Spleen (tissue), 13 donors: ENCODE measurements around the gene PATL1. TPM values are rescaled to one million over a fixed set of nuclear protein-coding genes. Genes with fewer than 3 reads are reported as not detected.
A peak's percentile ranks its signal among the peaks of the same experiment; 100 is the strongest.

Experiments
- DNase-seq: peaks from one replicate; pipeline ENCODE4 v3.0.0-alpha.2; 2020
- H3K27ac ChIP-seq, 8 donors: fragments of 200-600 bp; sonication (generic) in 7 of 8; 1 replicate in 4 of 8; 2 replicates in 4 of 8; pipeline versions ENCODE4 v1.5.0 to v1.8.0; 2016 to 2021; ENCODE audit warnings: inconsistent platforms in 4 of 8, mild to moderate bottlenecking in 4 of 8, moderate library complexity in 1 of 8
- H3K27me3 ChIP-seq, 7 donors: fragments of 200-600 bp; sonication (generic) in 6 of 7; replicated peaks in 1 of 7; 1 replicate in 4 of 7; 2 replicates in 3 of 7; pipeline versions ENCODE4 v1.5.0 to v1.8.0; 2016 to 2021; ENCODE audit warnings: inconsistent platforms in 3 of 7, mild to moderate bottlenecking in 1 of 7
- H3K36me3 ChIP-seq, 6 donors: fragments of 200-600 bp; sonication (generic) in 5 of 6; 1 replicate in 4 of 6; 2 replicates in 2 of 6; pipeline versions ENCODE4 v1.5.0 to v1.8.0; 2016 to 2021; ENCODE audit warnings: inconsistent platforms in 2 of 6
- H3K4me1 ChIP-seq, 6 donors: fragments of 200-600 bp; sonication (generic) in 5 of 6; 1 replicate in 3 of 6; 2 replicates in 3 of 6; pipeline versions ENCODE4 v1.5.0 to v1.8.0; 2016 to 2021; ENCODE audit warnings: inconsistent platforms in 3 of 6
- H3K4me3 ChIP-seq, 8 donors: fragments of 200-600 bp; sonication (generic) in 7 of 8; 1 replicate in 4 of 8; 2 replicates in 4 of 8; pipeline versions ENCODE4 v1.5.0 to v1.8.0; 2016 to 2021; ENCODE audit warnings: inconsistent platforms in 4 of 8, mild to moderate bottlenecking in 4 of 8, moderate library complexity in 2 of 8
- H3K9me3 ChIP-seq, 8 donors: fragments of 200-600 bp; sonication (generic) in 7 of 8; 1 replicate in 4 of 8; 2 replicates in 4 of 8; pipeline versions ENCODE4 v1.5.0 to v1.8.0; 2016 to 2021; ENCODE audit warnings: inconsistent platforms in 4 of 8
- CTCF ChIP-seq, 11 experiments: fragments of 200-600 bp in 7 of 11; fragments of 450-650 bp in 4 of 11; sonication (generic) in 4 of 11; IDR thresholded peaks in 8 of 11; conservative IDR thresholded peaks in 3 of 11; 1 replicate in 7 of 11; 2 replicates in 4 of 11; pipeline versions ENCODE4 v1.4.0 to v1.8.0; 2016 to 2021; ENCODE audit warnings: antibody characterized with exemption in 11 of 11, inconsistent platforms in 4 of 11, mild to moderate bottlenecking in 1 of 11
- POLR2A ChIP-seq, 3 donors: fragments of 450-650 bp; IDR thresholded peaks; one replicate each; pipeline ENCODE4 v1.5.1; 2017; ENCODE audit warnings: antibody characterized with exemption in 3 of 3, mild to moderate bottlenecking in 1 of 3
- POLR2AphosphoS5 ChIP-seq, 3 donors: sonication (generic); formaldehyde crosslinking; IDR thresholded peaks; one replicate each; pipeline ENCODE4 v1.5.1; 2017; ENCODE audit warnings: antibody characterized with exemption in 3 of 3
- WGBS, 5 donors: extraction: QIAGEN DNeasy Blood & Tissue Kit in 3 of 5; methylation state at CpG; one replicate each; pipeline versions ENCODE4 v1.1.5 to v1.1.7; 2013 to 2018; 5-methylcytosine and 5-hydroxymethylcytosine counted together
- intact Hi-C: fragments of 100-400 bp; cut with DNase I; formaldehyde crosslinking; loops from one replicate; pipeline ENCODE4 v1.15.0; 2023; ENCODE audit warnings: low total_unique reads
- long read RNA-seq, 2 donors: transcript quantifications; one replicate each; lab custom pipeline, GENCODE V29; 2026
- polyA plus RNA-seq, 3 donors: library from polyadenylated mRNA; stranded (reverse); fragments of 200-250 nt; gene quantifications; one replicate each; pipeline ENCODE4 v1.2.1, GENCODE V29; 2013
- total RNA-seq, 7 donors: library from RNA; depleted of rRNA in 3 of 7; stranded (reverse); fragments of >200 nt in 3 of 7; fragmentation: NEBNext Ultra II Directional in 4 of 7; extraction: Animal tissue kit (Norgen Biotek cat#: 25700) in 4 of 7; gene quantifications; one replicate each; pipeline versions ENCODE4 v1.1.0 to v1.2.1, GENCODE V29; 2016 to 2021
- donor health status: healthy with polysubstance abuse.
- donor health status: DM: no; HTN: no; CAD: no; lungs with moderate emphysema.
- donor health status: DM: no; HTN: no; CAD: no.
- donor health status: Bipolar disorder and iron deficiency.
- donor health status: healthy.
- donor health status: DM: no; HTN: no; CAD: no.
- donor health status: DM: yes; HTN: yes; CAD: no.

Gene PATL1
- total RNA-seq (10 to 100 TPM; 24.0 to 47.1 (median 35.5) TPM), polyA plus RNA-seq (10 to 100 TPM in 1 of 3 donors, 1 to 10 TPM in 2; 5.7 to 10.3 (median 7.7) TPM)
- long read RNA-seq, donor 1, full-length matches to known transcripts = 1 of 1 reads
- long read RNA-seq, donor 1, partial matches to known transcripts = 0 of 1 reads
- long read RNA-seq, donor 1, other reads (novel, unspliced or antisense) = 0 of 1 reads
- long read RNA-seq, donor 2, full-length matches to known transcripts = 2 of 2 reads
- long read RNA-seq, donor 2, partial matches to known transcripts = 0 of 2 reads
- long read RNA-seq, donor 2, other reads (novel, unspliced or antisense) = 0 of 2 reads

- intact Hi-C loops = loop anchor here (10.0 kb wide), 2 partner anchors 54 to 136 kb away; partner anchors contain the start of gene OSBP
- DNase-seq = peak; percentile 100
- peaks cover 18 to 57% (median 40%) of the 10 kb centered on the region in 6 donors for H3K4me1 ChIP-seq
- no peaks in the 10 kb centered on the region for H3K9me3 ChIP-seq
- no peaks in the 10 kb centered on the region for H3K27me3 ChIP-seq
- WGBS, 5 donors = 0 to 2% (median 0%) methylated on average over 37 to 68 of the region's 68 CpGs
- peaks cover 0 to 28% (median 23%) of the 10 kb centered on the region in 6 donors for H3K36me3 ChIP-seq
- H3K4me3 ChIP-seq = peak within 1 kb of the TSS; percentile 60 to 94 (median 75)
- TF ChIP-seq POLR2A (IDR thresholded peaks at IDR 0.05) (peak; percentile 53 to 80 (median 80)), CTCF (IDR thresholded peaks at IDR 0.05 in 8 of 11, conservative IDR thresholded peaks at IDR 0.05 in 3 of 11) (peak in 3 of 11 experiments; percentile 0 to 27 (median 9)), POLR2AphosphoS5 (IDR thresholded peaks at IDR 0.05) (peak; percentile 89 to 93 (median 92))
- H3K27ac ChIP-seq = peak within 1 kb of the TSS; percentile 87 to 99 (median 98)
Observed at GRCh38 chr11:59668950-59669610, at the start of gene PATL1. TSS of gene PATL1 (minus strand) at chr11:59669037. CDS start at chr11:59668895, 142 bp downstream.

GRCh38 chr11:59716051-59716450 lies 47.2 kb upstream of the PATL1 start:
- 46 to 63% (median 53%) methylated on average over 3 of the region's 3 CpGs for WGBS, 5 donors
- H3K27me3 ChIP-seq = peaks cover 0 to 28% (median 0%) of the 10 kb centered on the region in 7 donors
- no peak overlapping the region for H3K27ac ChIP-seq
- H3K4me3 ChIP-seq = no peak overlapping the region
- DNase-seq = no peak
- intact Hi-C loops = no loop called here
- H3K36me3 ChIP-seq = no peaks in the 10 kb centered on the region
- no peaks in the 10 kb centered on the region for H3K4me1 ChIP-seq
- no peaks in the 10 kb centered on the region for H3K9me3 ChIP-seq
- no peak for TF ChIP-seq POLR2A (IDR thresholded peaks at IDR 0.05)
- no peak for TF ChIP-seq POLR2AphosphoS5 (IDR thresholded peaks at IDR 0.05)
- no peak for TF ChIP-seq CTCF (IDR thresholded peaks at IDR 0.05 in 8 of 11, conservative IDR thresholded peaks at IDR 0.05 in 3 of 11)

GRCh38 chr11:59713745-59714144 lies 44.9 kb upstream of the PATL1 start, which contains the start of gene OR10V1:
TSS of gene OR10V1 (minus strand) at chr11:59713845. CDS start at chr11:59713845, 0 bp downstream.
- no peak within 1 kb of the TSS for H3K27ac ChIP-seq
- no peaks in the 10 kb centered on the region for H3K4me1 ChIP-seq
- no peaks in the 10 kb centered on the region for H3K36me3 ChIP-seq
- TF ChIP-seq POLR2AphosphoS5 (IDR thresholded peaks at IDR 0.05) = no peak
- TF ChIP-seq POLR2A (IDR thresholded peaks at IDR 0.05) = no peak
- TF ChIP-seq CTCF (IDR thresholded peaks at IDR 0.05 in 8 of 11, conservative IDR thresholded peaks at IDR 0.05 in 3 of 11) = no peak
- intact Hi-C loops = no loop called here
- H3K4me3 ChIP-seq = no peak within 1 kb of the TSS
- H3K9me3 ChIP-seq = no peaks in the 10 kb centered on the region
- peaks cover 0 to 6% (median 0%) of the 10 kb centered on the region in 7 donors for H3K27me3 ChIP-seq
- WGBS, 5 donors = 80 to 94% (median 81%) methylated on average over 2 of the region's 2 CpGs
- no peak for DNase-seq
